ENCODE results near the gene ALG14. TPM values are rescaled to one million over a fixed set of nuclear protein-coding genes. Genes with fewer than 3 reads are reported as not detected.

Gene ALG14
- total and polyA plus RNA-seq, 2 experiments from 2014 or later: 2.7 to 8.2 TPM

GRCh38 chr1:94961988-94962387 is 110.8 kb downstream of the ALG14 start:
- no peaks in the 10 kb centered on the region for H3K9me3 ChIP-seq (ENCODE audit: low read depth)
- TF ChIP-seq CTCF (IDR thresholded peaks at IDR 0.05; ENCODE audit: low read depth, low read length): no peak
- peaks cover 4% of the 10 kb centered on the region for H3K4me1 ChIP-seq (ENCODE audit: low read depth)
- no peak overlapping the region for H3K27ac ChIP-seq
- H3K36me3 ChIP-seq: no peaks in the 10 kb centered on the region
- no peaks in the 10 kb centered on the region for H3K27me3 ChIP-seq
- no peak overlapping the region for H3K4me3 ChIP-seq
- no peak for DNase-seq (ENCODE audit: low read depth in 1 of 2, low spot score in 1 of 2)

GRCh38 chr1:94961582-94961981 is 111.2 kb downstream of the ALG14 start:
- no peak overlapping the region for H3K27ac ChIP-seq
- no peak for DNase-seq (ENCODE audit: low read depth in 1 of 2, low spot score in 1 of 2)
- H3K27me3 ChIP-seq: no peaks in the 10 kb centered on the region
- H3K4me3 ChIP-seq: no peak overlapping the region
- H3K36me3 ChIP-seq: no peaks in the 10 kb centered on the region
- H3K9me3 ChIP-seq (ENCODE audit: low read depth): no peaks in the 10 kb centered on the region
- TF ChIP-seq CTCF (IDR thresholded peaks at IDR 0.05; ENCODE audit: low read depth, low read length): no peak
- H3K4me1 ChIP-seq (ENCODE audit: low read depth): peaks cover 4% of the 10 kb centered on the region

- TF ChIP-seq CTCF (IDR thresholded peaks at IDR 0.05; ENCODE audit: low read depth, low read length): no peak
- no peaks in the 10 kb centered on the region for H3K27me3 ChIP-seq
- peaks cover 22% of the 10 kb centered on the region for H3K4me1 ChIP-seq (ENCODE audit: low read depth)
- no peaks in the 10 kb centered on the region for H3K9me3 ChIP-seq (ENCODE audit: low read depth)
- H3K27ac ChIP-seq: no peak overlapping the region
- DNase-seq (ENCODE audit: low read depth in 1 of 2, low spot score in 1 of 2): no peak
- H3K4me3 ChIP-seq: no peak overlapping the region
- no peaks in the 10 kb centered on the region for H3K36me3 ChIP-seq
These were observed 114.7 kb downstream of the ALG14 start for GRCh38 chr1:94958081-94958480.

DNA sequence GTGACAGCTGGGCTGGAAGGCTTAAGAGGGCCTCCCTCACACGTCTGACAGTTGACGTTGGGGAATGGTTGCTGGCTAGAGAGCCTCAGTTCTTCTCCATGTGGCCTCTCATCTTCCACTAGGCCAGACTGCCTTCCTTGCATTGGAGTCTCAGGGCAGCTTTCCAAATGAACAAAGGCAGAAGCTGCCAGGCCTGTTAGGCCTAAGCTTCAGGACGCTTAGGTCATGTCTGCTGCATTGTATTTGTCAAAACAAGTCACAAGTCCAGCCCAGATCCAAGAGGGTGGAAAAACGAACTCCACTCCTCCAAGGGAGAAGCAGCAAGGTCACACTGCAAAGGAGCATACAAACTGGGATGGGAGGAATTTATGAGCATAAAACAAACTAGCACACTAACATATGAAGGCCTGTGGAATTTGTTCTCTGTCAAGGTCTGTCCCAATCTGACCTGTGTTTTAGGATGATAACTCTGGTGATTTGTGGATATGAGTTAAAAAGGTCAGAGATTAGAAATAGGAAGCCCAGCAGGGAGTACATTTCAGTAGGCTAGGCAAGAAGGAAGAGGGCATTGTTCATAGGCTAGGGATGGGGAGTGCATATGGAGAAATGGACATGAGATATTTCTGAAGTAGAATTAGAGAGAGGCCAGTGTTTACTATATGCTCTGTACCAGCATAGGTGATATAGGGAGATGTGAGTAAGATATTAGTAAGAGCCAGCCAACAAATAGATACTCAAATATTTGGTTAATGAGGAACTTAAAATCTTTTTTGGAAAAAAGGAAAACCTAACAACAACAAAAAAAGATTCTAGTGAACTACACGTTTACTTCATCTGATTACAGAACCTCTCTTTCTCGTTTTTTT is 116.8 kb downstream of the ALG14 start:
- H3K27ac ChIP-seq: peak overlapping the region; percentile 61
- TF ChIP-seq CTCF (IDR thresholded peaks at IDR 0.05; ENCODE audit: low read depth, low read length): no peak

DNA sequence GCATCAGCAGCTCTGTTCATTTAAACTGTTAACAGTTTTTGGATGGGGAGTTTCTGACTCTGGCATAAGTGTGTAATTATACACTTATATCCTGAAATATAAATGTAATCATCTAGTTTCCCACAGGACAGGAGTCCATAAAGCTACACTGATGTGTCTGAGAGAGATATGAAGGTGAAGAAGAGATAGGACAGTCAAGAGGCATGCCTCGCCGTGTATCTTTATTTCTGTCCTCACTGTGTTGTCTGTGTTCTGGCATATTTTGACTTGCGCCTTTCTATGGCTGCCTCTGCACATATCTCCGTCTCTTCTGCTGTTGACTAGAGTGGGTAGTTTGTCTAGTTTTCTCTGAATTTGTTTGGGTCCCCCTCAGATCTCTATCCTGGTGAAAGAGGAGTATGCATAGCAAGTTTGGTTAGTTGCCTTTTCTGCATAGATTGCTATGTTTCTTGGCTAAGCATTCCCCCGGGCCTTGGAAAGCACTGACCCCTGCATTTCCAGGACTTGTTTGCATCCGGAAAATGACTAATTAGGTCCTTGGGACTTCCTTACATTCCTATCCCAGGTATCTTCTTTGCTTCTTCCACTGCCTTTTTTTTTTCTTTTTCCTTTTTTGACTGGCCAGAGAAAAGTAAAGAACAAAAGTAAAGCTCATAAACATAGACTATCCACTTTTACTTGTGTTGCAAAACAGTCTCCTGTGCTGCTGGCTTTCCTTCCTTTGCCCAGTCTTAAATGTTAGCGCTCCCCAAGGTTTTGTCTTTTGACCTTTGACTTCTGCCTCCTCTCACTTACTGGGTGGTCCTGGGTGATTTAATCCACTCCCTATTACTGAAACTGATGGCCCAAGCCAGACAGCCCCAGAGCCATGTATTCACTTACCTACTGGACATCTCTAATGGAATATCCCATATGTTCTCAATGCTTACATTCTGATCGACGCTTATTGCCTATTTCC is 118.2 kb downstream of the ALG14 start:
- peak overlapping the region; percentile 61 for H3K27ac ChIP-seq
- H3K36me3 ChIP-seq: no peaks in the 10 kb centered on the region
- H3K4me3 ChIP-seq: no peak overlapping the region
- H3K27me3 ChIP-seq: no peaks in the 10 kb centered on the region
- TF ChIP-seq CTCF (IDR thresholded peaks at IDR 0.05; ENCODE audit: low read depth, low read length): no peak
- H3K4me1 ChIP-seq (ENCODE audit: low read depth): peaks cover 22% of the 10 kb centered on the region
- H3K9me3 ChIP-seq (ENCODE audit: low read depth): no peaks in the 10 kb centered on the region
- no peak for DNase-seq (ENCODE audit: low read depth in 1 of 2, low spot score in 1 of 2)

More for the DNA sequence above, 116.8 kb downstream of the ALG14 start:
- no peaks in the 10 kb centered on the region for H3K36me3 ChIP-seq
- no peaks in the 10 kb centered on the region for H3K9me3 ChIP-seq (ENCODE audit: low read depth)
- peaks cover 22% of the 10 kb centered on the region for H3K4me1 ChIP-seq (ENCODE audit: low read depth)
- peak in 1 of 2 donors; percentile 31 for DNase-seq (ENCODE audit: low read depth in 1 of 2, low spot score in 1 of 2)
- H3K27me3 ChIP-seq: no peaks in the 10 kb centered on the region
- H3K4me3 ChIP-seq: no peak overlapping the region

Data from cardiac muscle cell (in vitro differentiated cells and primary cell).